K562 (cell line): ENCODE results near the gene MYCL. TPM values are rescaled to one million over a fixed set of nuclear protein-coding genes. Genes with fewer than 3 reads are reported as not detected.

ENCODE experiments used
- CBX1 ChIP-seq: sonication (generic); IDR thresholded peaks from 2 replicates; pipeline ENCODE4 v1.6.1; 2016; ENCODE audit warnings: antibody characterized with exemption, low read depth, mild to moderate bottlenecking
- CBX8 ChIP-seq: fragments of 200-600 bp; sonication (generic); IDR thresholded peaks from 2 replicates; pipeline ENCODE4 v1.6.1; 2012; ENCODE audit warnings: borderline replicate concordance, mixed run types, low read depth, mild to moderate bottlenecking, moderate library complexity, mixed read lengths, low read length, control low read depth, inconsistent platforms; ENCODE audit not compliant: poor library complexity, severe bottlenecking; ENCODE audit errors: extremely low read depth
- CEBPG ChIP-seq, 3 experiments: fragments of 200-800 bp in 1 of 3; sonication (Bioruptor generic) in 1 of 3; sonication (generic) in 1 of 3; formaldehyde crosslinking in 1 of 3; IDR thresholded peaks in 2 of 3; conservative IDR thresholded peaks in 1 of 3; 2 replicates each; pipeline versions ENCODE4 v1.6.1 to v1.8.0; 2016 to 2022; ENCODE audit warnings: missing compliant biosample characterization in 2 of 3, missing genetic modification characterization in 2 of 3, mild to moderate bottlenecking in 1 of 3, missing genetic modification reagents in 1 of 3
- FOSL1 ChIP-seq: fragments of 200-800 bp; sonication (Bioruptor generic); conservative IDR thresholded peaks from 2 replicates; pipeline ENCODE4 v1.6.1; 2016; ENCODE audit warnings: missing genetic modification characterization, missing compliant biosample characterization
- HDAC1 ChIP-seq, 2 experiments: fragments of 450-650 bp; IDR thresholded peaks; 2 replicates each; pipeline ENCODE4 v1.6.1; 2016 to 2017; ENCODE audit warnings: inconsistent platforms in 1 of 2, mild to moderate bottlenecking in 1 of 2, moderate library complexity in 1 of 2
- KLF16 ChIP-seq: IDR thresholded peaks from 2 replicates; pipeline ENCODE4 v1.6.1; 2016; ENCODE audit warnings: antibody characterized with exemption
- MTA3 ChIP-seq: fragments of 450-650 bp; formaldehyde crosslinking; IDR thresholded peaks from 2 replicates; pipeline ENCODE4 v1.6.1; 2017; ENCODE audit warnings: mild to moderate bottlenecking, borderline replicate concordance
- PHF21A ChIP-seq: fragments of 450-650 bp; IDR thresholded peaks from 2 replicates; pipeline ENCODE4 v1.6.1; 2017; ENCODE audit warnings: low read depth, borderline replicate concordance
- POLR2A ChIP-seq: fragments of 450-650 bp; conservative IDR thresholded peaks from 2 replicates; pipeline ENCODE4 v1.6.1; 2016
- POU5F1 ChIP-seq: fragments of 150-350 bp; IDR thresholded peaks from 2 replicates; pipeline ENCODE4 v1.6.1; 2014; ENCODE audit warnings: borderline replicate concordance, low read length, low read depth, mild to moderate bottlenecking; ENCODE audit not compliant: partially characterized antibody
- SRSF7 ChIP-seq: fragments of 200-400 bp; formaldehyde crosslinking; optimal IDR thresholded peaks from 2 replicates; pipeline ENCODE3; 2017; ENCODE audit warnings: mild to moderate bottlenecking, low read depth, low read length
- TCFL5 ChIP-seq: fragments of 250-450 bp; sonication (Bioruptor Pico); conservative IDR thresholded peaks from 2 replicates; pipeline ENCODE4 v1.6.1; 2021; ENCODE audit warnings: mild to moderate bottlenecking, moderate library complexity, matching md5 sums
- ZFP36 ChIP-seq: fragments of 150-350 bp; IDR thresholded peaks from 2 replicates; pipeline ENCODE4 v1.6.1; 2018; ENCODE audit warnings: low read length, low read depth; ENCODE audit not compliant: partially characterized antibody
- ZNF436 ChIP-seq: fragments of 250-450, 450-650 bp; sonication (Bioruptor Pico); formaldehyde crosslinking; IDR thresholded peaks from 2 replicates; pipeline ENCODE4 v1.7.0; 2020; ENCODE audit warnings: mild to moderate bottlenecking
- ZNF695 ChIP-seq: fragments of 450-650 bp; formaldehyde crosslinking; IDR thresholded peaks from 2 replicates; pipeline ENCODE4 v1.4.0; 2020; ENCODE audit warnings: mild to moderate bottlenecking, moderate library complexity
- ZNF778 ChIP-seq: fragments of 450-650 bp; formaldehyde crosslinking; IDR thresholded peaks from 2 replicates; pipeline ENCODE4 v1.4.0; 2020; ENCODE audit warnings: mild to moderate bottlenecking, moderate library complexity
- ZSCAN32 ChIP-seq: fragments of 450-650 bp; formaldehyde crosslinking; IDR thresholded peaks from 2 replicates; pipeline ENCODE4 v1.4.0; 2020; ENCODE audit warnings: mild to moderate bottlenecking, moderate library complexity
- polyA plus RNA-seq, 8 experiments: library from polyadenylated mRNA; depleted of rRNA in 4 of 8; stranded (reverse) in 5 of 8; unstranded in 3 of 8; fragments of >200 nt; fragmentation: Nextera tagmentation in 2 of 8; fragmentation: Illumina TruSeq in 1 of 8; extraction: Ambion mirVana in 2 of 8; extraction: Trizol in 1 of 8; gene quantifications; 2 replicates each; pipeline versions ENCODE4 v1.2.1 to v1.2.3, GENCODE V29; 2011 to 2014; ENCODE audit warnings: inconsistent platforms in 1 of 8, missing spikeins in 1 of 8
- total RNA-seq, 7 experiments: library from RNA; depleted of rRNA in 6 of 7; stranded (reverse); fragments of >200 nt in 6 of 7; fragmentation: Illumina TruSeq in 2 of 7; extraction: Trizol in 2 of 7; gene quantifications; 2 replicates each; pipeline versions ENCODE4 v1.2.1 to v1.2.3, GENCODE V29; 2011 to 2021; ENCODE audit warnings: low replicate concordance in 1 of 7
- TF ChIP-seq, protein P1 (sequence below): fragments of 450-650 bp; IDR thresholded peaks from one replicate; pipeline ENCODE4 v1.6.1; 2018; ENCODE audit warnings: mild to moderate bottlenecking, moderate library complexity; ENCODE audit not compliant: partially characterized antibody
- TF ChIP-seq, protein P2 (sequence below): sonication (generic); formaldehyde crosslinking; IDR thresholded peaks from 2 replicates; pipeline ENCODE4 v1.8.0; 2022; ENCODE audit warnings: mild to moderate bottlenecking, missing genetic modification reagents
- TF ChIP-seq, protein P3 (sequence below): sonication (generic); formaldehyde crosslinking; IDR thresholded peaks from 2 replicates; pipeline ENCODE4 v1.8.0; 2023; ENCODE audit warnings: missing genetic modification reagents, mild to moderate bottlenecking, borderline replicate concordance

The MYCL gene
- total and polyA plus RNA-seq, 9 of the 15 experiments (the other 6 are each of a cell fraction or from before 2014, with no cell fraction given): 3.5 to 22.0 (median 12.8) TPM

DNA sequence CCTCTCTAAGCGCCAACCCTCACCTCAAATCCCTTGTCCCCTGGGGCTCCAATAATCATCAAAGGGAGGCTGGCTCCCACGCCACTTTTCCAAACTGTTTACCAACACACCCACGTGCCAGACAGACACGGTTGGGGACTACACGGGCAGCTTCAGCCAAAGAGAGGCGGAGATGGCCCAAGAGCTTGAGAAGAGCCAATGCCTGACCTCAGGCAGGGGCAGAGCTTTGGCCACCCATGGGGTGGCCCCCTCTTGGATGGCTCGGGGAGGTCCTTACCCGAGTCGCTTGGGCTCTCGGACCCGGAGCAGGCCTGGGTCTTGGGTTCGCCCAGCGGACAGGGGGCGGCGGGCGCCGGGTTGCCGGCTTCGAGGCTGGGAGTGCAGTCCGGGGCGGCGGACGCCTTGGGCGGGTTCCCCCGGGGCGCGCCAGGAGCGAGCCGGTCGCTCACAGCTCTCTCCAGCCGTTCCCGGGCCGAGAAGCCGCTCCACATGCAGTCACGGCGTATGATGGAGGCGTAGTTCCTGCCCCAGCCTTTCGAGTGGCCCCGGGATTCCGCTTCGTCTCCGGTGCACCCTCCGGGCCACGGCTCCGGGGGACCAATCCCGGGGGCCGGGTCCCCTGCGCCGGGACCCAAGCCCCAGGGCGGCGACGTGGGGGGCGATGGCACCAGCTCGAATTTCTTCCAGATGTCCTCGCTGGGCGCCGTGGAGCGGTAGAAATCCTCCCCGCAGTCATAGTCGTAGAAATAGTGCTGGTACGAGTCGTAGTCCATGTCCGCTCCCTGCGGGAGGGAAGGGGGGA is 854 bp downstream of the MYCL start (continued):
- TF ChIP-seq, protein P1, sequence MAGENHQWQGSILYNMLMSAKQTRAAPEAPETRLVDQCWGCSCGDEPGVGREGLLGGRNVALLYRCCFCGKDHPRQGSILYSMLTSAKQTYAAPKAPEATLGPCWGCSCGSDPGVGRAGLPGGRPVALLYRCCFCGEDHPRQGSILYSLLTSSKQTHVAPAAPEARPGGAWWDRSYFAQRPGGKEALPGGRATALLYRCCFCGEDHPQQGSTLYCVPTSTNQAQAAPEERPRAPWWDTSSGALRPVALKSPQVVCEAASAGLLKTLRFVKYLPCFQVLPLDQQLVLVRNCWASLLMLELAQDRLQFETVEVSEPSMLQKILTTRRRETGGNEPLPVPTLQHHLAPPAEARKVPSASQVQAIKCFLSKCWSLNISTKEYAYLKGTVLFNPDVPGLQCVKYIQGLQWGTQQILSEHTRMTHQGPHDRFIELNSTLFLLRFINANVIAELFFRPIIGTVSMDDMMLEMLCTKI: no peak
- TF ChIP-seq ZSCAN32: no peak
- TF ChIP-seq FOSL1: no peak
- no peak for TF ChIP-seq ZNF436 (CRISPR knock-in tag)
- no peak for TF ChIP-seq MTA3
- no peak for TF ChIP-seq CBX1
- TF ChIP-seq, protein P2, sequence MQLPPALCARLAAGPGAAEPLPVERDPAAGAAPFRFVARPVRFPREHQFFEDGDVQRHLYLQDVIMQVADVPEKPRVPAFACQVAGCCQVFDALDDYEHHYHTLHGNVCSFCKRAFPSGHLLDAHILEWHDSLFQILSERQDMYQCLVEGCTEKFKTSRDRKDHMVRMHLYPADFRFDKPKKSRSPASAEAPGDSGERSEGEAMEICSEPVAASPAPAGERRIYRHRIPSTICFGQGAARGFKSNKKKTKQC: no peak
- TF ChIP-seq ZNF778 (CRISPR knock-in tag): no peak
- no peak for TF ChIP-seq KLF16
- no peak for TF ChIP-seq ZFP36
- no peak for TF ChIP-seq SRSF7
- TF ChIP-seq, protein P3, sequence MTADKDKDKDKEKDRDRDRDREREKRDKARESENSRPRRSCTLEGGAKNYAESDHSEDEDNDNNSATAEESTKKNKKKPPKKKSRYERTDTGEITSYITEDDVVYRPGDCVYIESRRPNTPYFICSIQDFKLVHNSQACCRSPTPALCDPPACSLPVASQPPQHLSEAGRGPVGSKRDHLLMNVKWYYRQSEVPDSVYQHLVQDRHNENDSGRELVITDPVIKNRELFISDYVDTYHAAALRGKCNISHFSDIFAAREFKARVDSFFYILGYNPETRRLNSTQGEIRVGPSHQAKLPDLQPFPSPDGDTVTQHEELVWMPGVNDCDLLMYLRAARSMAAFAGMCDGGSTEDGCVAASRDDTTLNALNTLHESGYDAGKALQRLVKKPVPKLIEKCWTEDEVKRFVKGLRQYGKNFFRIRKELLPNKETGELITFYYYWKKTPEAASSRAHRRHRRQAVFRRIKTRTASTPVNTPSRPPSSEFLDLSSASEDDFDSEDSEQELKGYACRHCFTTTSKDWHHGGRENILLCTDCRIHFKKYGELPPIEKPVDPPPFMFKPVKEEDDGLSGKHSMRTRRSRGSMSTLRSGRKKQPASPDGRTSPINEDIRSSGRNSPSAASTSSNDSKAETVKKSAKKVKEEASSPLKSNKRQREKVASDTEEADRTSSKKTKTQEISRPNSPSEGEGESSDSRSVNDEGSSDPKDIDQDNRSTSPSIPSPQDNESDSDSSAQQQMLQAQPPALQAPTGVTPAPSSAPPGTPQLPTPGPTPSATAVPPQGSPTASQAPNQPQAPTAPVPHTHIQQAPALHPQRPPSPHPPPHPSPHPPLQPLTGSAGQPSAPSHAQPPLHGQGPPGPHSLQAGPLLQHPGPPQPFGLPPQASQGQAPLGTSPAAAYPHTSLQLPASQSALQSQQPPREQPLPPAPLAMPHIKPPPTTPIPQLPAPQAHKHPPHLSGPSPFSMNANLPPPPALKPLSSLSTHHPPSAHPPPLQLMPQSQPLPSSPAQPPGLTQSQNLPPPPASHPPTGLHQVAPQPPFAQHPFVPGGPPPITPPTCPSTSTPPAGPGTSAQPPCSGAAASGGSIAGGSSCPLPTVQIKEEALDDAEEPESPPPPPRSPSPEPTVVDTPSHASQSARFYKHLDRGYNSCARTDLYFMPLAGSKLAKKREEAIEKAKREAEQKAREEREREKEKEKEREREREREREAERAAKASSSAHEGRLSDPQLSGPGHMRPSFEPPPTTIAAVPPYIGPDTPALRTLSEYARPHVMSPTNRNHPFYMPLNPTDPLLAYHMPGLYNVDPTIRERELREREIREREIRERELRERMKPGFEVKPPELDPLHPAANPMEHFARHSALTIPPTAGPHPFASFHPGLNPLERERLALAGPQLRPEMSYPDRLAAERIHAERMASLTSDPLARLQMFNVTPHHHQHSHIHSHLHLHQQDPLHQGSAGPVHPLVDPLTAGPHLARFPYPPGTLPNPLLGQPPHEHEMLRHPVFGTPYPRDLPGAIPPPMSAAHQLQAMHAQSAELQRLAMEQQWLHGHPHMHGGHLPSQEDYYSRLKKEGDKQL (CRISPR knock-in tag): no peak
- TF ChIP-seq TCFL5: no peak
- no peak for TF ChIP-seq PHF21A
- TF ChIP-seq CBX8: no peak
- TF ChIP-seq POLR2A: no peak
- no peak for TF ChIP-seq POU5F1
- TF ChIP-seq ZNF695 (CRISPR knock-in tag): no peak
- peak; percentile 31; the same call in 1 of the 2 replicates for TF ChIP-seq CEBPG (CRISPR knock-in tag; IDR thresholded peaks at IDR 0.05)
- no peak for TF ChIP-seq CEBPG (tag; conservative IDR thresholded peaks at IDR 0.05 in 1 of 2, IDR thresholded peaks at IDR 0.05 in 1 of 2)
- no peak for TF ChIP-seq HDAC1 (IDR thresholded peaks at IDR 0.05)
